GM19328 (cell line): ENCODE data around the gene B4GALNT3.

Experiments
- ATAC-seq: cut with Tn5 transposase; IDR thresholded peaks from one replicate; pipeline ENCODE4 v1.9.1; 2021; ENCODE audit warnings: mild to moderate bottlenecking, moderate library complexity; ENCODE audit not compliant: unreplicated experiment

Gene B4GALNT3

GRCh38 chr12:588024-588322 is 128.2 kb downstream of the B4GALNT3 start:
- no peak for ATAC-seq

DNA sequence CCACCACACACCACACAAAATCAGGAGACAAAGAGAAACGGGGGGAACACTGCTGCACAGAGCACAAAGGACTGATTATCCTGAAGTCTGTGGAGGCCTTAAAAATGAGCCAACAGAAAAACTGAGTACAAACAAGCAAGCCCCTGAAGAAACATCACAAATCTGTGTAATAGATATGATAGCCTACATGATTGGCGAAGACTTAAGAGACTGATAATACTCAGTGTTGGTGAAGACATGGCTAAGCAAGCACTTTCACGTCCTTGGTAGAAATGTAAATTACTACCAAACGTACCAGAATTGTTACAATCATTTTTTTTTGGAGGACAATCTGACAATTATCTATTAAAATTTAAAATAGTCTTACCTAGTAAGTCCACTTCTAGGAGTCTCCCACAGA is 128.9 kb downstream of the B4GALNT3 start:
- no peak for ATAC-seq

DNA sequence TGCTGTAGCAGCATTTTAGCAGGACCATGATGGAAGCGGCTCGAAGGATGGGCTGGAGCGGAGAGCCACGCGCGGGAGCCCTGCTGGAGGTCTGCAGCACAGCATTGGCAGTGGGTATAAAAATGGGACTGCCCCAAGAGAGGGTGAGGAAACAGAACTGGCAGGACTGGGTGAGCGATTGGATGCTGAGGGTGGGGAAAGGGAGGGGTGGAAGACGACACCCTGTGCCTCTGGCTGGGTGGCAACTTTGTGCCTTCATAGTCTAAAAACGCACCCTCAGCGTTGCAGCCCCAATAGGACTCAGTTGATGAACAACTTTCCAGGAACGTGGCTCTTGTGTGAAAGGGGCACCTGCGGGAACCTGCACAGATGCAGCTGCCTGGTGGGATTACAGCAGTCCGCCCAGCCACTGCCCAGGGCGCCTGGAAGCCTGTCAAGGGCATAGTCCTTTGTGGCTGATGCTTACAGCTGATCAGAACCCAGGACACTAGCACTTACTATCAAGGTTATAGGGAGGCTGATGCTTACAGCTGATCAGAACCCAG is 130.5 kb downstream of the B4GALNT3 start:
- no peak for ATAC-seq

DNA sequence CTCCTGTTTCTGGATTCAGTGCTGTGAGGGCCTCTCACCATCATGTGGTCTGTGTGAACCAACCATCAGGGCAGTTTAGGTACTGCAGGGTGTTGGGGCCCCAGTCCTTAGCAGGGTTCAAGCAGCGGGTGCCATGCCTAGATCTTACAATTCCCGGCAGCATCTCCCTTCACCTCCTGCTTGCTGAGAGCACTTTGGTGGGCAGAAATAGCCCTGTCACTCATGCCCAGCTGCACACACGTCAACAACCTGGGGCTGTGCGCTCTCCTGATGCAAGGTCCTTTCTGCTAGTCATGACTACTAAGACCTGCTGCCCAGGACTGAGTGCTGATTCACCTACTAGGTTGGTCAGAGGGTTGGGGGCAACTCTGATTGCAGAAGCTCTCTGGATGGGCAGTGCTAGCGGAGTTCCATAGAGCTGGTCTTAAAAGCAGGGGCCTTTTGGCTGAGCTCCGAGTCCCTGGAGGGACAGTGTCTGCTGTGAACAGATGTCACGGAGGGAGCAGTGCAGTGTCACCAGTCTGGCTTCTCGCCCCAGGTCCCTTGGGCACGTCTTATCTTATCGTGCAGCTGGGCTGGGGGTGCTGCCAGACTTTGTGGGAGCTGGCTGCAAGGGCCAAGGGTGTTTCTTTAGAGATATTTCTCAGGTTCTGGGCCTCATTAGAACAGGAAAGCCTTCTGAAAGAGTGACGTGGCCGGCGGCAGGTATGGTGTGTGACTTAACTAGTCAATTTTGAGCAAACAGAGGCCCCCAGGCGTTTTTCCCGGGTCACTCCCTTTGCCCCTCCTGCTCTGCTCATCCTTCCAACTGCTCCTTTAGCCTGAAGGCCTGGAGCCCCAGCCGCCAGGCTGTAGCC is 131.7 kb downstream of the B4GALNT3 start:
- no peak for ATAC-seq

DNA sequence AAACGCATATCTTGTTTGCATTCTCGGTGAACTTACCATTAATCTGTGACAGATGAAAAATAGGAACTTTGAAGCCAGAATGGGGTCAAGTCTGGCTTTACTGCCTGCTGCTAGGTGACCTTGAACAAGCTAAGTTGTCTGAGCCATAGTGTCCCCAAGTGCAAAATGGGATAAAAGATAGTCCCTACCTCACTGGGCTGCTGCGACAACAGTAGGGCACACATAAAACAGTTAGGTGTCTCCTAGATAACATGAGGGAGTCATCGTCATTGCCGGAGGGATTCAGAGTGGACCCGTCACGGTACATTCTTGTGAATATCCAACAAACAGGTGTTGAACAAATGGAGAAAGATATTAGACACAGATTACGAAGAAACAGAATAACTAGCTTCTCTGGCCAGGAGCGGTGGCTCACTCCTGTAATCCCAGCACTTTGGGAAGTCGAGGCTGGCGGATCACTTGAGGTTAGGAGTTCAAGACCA is 132.3 kb downstream of the B4GALNT3 start:
- ATAC-seq, result no peak

- no peak for ATAC-seq
Observed at GRCh38 chr12:593396-594270, 133.9 kb downstream of the B4GALNT3 start.

- ATAC-seq, result no peak
Observed at GRCh38 chr12:597926-598568, 138.3 kb downstream of the B4GALNT3 start.

DNA sequence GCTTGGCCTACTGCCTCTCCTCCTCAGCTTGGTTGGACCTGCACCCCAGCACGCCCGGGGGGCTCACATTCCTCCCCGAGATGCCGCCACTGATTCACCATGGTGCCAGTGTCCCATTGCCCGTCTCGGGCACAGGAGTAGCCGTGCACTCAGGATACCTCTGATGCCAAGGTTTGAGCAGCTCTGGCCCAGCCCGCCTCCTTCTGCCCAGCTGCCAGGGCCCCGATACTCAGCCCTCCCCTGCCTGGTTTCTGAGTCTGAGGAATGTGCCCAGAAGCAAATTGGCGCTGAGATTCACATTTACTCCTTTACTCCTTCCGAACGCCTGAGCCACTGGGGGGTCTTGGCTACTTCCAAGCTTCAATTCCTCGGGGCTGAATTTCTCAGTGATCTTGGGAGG is 140.0 kb downstream of the B4GALNT3 start:
- ATAC-seq, result no peak

- no peak for ATAC-seq
Observed at GRCh38 chr12:601976-602699, 142.4 kb downstream of the B4GALNT3 start.

DNA sequence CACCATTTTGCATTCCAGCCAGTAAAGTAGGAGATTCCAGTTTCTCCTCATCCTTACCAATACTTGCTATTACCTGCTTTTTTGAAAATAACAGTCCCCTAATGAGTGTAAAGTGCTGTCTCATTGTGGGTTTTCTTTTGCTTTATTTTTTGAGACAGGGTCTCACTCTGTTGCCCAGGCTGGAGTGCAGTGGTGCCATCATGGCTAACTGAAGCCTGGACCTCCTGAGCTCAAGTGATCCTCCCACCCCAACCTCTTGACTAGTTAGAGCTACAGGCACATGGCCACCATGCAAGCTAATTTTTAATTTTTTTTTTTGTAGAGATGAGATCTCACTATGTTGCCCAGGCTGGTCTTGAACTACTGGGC is 142.9 kb downstream of the B4GALNT3 start:
- no peak for ATAC-seq

GRCh38 chr12:604956-605355 is 145.2 kb downstream of the B4GALNT3 start:
- no peak for ATAC-seq

GRCh38 chr12:607541-608001 is 147.8 kb downstream of the B4GALNT3 start:
- no peak for ATAC-seq

DNA sequence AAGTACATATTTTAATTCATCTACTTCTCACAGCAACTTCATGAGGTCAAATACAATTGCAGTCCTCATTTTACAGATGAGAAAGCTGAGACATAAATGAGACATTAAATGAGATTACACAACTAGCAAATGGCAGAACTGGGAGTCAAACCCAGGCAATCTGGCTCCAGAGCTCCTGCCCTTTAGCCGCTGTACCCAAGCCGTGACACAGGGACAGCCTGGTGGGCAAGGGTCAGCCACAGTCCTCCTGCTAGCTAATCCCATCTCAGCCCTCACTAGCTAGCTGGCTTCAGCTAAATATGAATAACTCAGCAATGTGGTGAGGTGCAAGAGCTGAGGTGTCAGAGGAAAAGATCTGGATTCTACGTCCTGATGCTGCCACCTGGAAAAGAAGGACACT is 148.7 kb downstream of the B4GALNT3 start:
- ATAC-seq, result no peak

- no peak for ATAC-seq
Observed at GRCh38 chr12:608921-609320, 149.2 kb downstream of the B4GALNT3 start.

- ATAC-seq, result no peak
Observed at GRCh38 chr12:611721-612120, 152.0 kb downstream of the B4GALNT3 start.

- no peak for ATAC-seq
Observed at GRCh38 chr12:612293-612692, 152.6 kb downstream of the B4GALNT3 start.

- no peak for ATAC-seq
Observed at GRCh38 chr12:612886-613285, 153.1 kb downstream of the B4GALNT3 start.
